Right lobe of liver (tissue), 4 donors: ENCODE measurements around the gene H2BW1.
"Not testable (repeated sequence)": the region's sequence is repeated elsewhere in the genome, so short reads cannot be mapped to it uniquely, and the experiment has no call there.

ENCODE experiments used
- CTCF ChIP-seq, 4 donors: fragments of 200-600 bp in 3 of 4; fragments of 450-650 bp in 1 of 4; IDR thresholded peaks; one replicate each; pipeline versions ENCODE4 v1.5.1 to v1.8.0; 2016 to 2022; ENCODE audit warnings: antibody characterized with exemption in 4 of 4, mild to moderate bottlenecking in 2 of 4
- POLR2A ChIP-seq: fragments of 450-650 bp; IDR thresholded peaks from one replicate; pipeline ENCODE4 v1.6.1; 2017; ENCODE audit warnings: antibody characterized with exemption, mild to moderate bottlenecking
- donor health status: DM: no; HTN: no; CAD: no.
- donor health status: DM: no; HTN: no; CAD: no.
- donor health status: DM: no; HTN: yes; CAD: no.

GRCh38 chrX:104015576-104015975 lies 2.1 kb upstream of the H2BW1 start:
- not testable (repeated sequence) for TF ChIP-seq POLR2A; CTCF (IDR thresholded peaks at IDR 0.05)
